ENCODE measurements around the gene NAV2. TPM values are rescaled to one million over a fixed set of nuclear protein-coding genes. Genes with fewer than 3 reads are reported as not detected.

NAV2 gene
- total and polyA plus RNA-seq, 2 donors from 2014 or later = 5.9 to 37.7 TPM

DNA sequence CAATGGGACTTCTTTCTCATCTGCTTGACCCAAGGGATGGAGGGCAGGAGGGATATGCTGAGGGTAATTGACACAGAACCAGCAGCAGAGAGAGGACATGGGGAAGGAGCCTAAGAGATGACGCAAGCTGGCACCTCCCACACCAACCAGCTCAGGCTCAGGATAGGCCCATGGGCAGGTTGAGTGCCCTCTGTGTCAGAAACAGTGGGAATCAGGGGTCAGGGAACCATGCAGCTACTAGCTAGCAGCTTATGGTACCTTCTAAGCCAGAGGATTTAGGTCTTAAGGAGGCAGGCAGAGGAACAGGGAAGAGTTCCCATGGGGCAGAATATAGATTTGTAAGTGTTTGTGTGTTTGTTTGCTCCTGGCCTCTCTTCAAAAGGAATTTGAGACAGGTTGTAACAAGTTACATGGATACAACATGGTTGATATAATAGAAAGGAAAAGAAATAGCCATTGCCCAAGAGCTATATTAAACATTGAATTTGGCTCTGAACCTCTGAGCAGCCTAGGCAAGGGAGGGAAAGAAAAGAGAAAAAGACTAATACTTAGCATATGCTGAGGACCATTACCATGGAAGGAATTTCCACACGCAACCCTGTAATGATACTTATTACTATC, 39.9 kb upstream of the NAV2 start:
- H3K27ac ChIP-seq (ENCODE audit: low read depth in 2 of 2, low read length in 2 of 2) = no peak overlapping the region
- intact Hi-C loops (cut with DNase I) = no loop called here
- no peak for TF ChIP-seq CTCF (IDR thresholded peaks at IDR 0.05; ENCODE audit: borderline replicate concordance, extremely low read depth, insufficient read depth)
- no peak overlapping the region for H3K4me3 ChIP-seq (ENCODE audit: low read length in 3 of 3)
- peaks cover 0 to 3% (median 0%) of the 10 kb centered on the region in 3 donors for H3K4me1 ChIP-seq (ENCODE audit: control insufficient read depth in 2 of 3, insufficient read depth in 2 of 3, low read depth in 1 of 3, low read length in 3 of 3)
- FAIRE-seq (no peak), DNase-seq (no peak)
- H3K9me3 ChIP-seq (ENCODE audit: control insufficient read depth in 2 of 3, insufficient read depth in 1 of 3, low read length in 3 of 3) = no peaks in the 10 kb centered on the region
- H3K27me3 ChIP-seq (ENCODE audit: control insufficient read depth, insufficient read depth, low read length) = no peaks in the 10 kb centered on the region
- no peaks in the 10 kb centered on the region for H3K36me3 ChIP-seq (ENCODE audit: control insufficient read depth in 2 of 3, insufficient read depth in 3 of 3, low read length in 3 of 3)
- no peak overlapping the region for H3K9ac ChIP-seq (ENCODE audit: low read length in 3 of 3)

DNA sequence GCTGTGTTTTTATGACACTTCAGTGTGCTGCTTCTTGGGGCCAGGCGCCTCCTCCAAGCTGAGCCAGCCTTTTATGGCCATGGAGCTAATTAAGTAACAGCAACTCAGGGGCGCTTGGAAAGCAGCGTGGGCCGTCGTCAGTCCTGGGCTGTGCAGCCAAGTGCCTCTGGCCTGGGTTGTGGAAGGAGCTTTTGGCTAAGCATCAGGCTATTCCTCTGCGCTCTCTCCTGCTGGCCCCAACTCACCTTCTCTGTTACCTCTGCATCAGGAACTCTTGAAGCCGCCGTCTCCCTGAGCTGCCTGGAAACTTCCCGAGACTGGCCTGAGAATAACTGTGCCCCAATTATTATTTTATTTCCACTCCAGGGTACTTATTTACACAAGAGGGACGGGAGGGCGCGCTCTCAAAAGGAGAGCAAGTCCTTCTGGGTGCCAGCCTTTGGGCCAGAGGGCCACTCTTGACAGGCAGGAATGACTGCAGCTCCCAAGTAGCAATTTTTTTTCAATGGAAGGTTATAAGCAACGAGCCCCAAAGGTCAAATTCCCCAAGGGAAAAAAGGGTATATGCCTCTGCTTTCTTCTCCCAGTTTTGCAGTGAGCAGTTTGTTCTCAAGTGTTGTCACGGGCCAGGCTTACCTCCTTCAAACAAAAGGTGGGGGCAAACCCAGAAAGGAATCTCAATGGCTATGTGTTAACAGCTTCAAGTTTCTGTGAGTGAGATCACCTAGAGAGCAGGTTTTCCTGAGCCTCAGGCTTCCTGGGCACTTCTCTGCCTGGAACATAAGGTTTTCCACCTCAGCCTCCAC, 38.5 kb upstream of the NAV2 start:
- intact Hi-C loops (cut with DNase I) = no loop called here
- FAIRE-seq = no peak
- DNase-seq = peak; percentile 56 to 91 (median 69)
- Histone ChIP-seq H3K36me3 (ENCODE audit: control insufficient read depth in 2 of 3, insufficient read depth in 3 of 3, low read length in 3 of 3) (no peaks in the 10 kb centered on the region), H3K27ac (ENCODE audit: low read depth in 2 of 2, low read length in 2 of 2) (no peak overlapping the region), H3K9ac (ENCODE audit: low read length in 3 of 3) (no peak overlapping the region), H3K9me3 (ENCODE audit: control insufficient read depth in 2 of 3, insufficient read depth in 1 of 3, low read length in 3 of 3) (no peaks in the 10 kb centered on the region), H3K4me1 (ENCODE audit: control insufficient read depth in 2 of 3, insufficient read depth in 2 of 3, low read depth in 1 of 3, low read length in 3 of 3) (peaks cover 0 to 3% (median 0%) of the 10 kb centered on the region in 3 donors), H3K27me3 (ENCODE audit: control insufficient read depth, insufficient read depth, low read length) (no peaks in the 10 kb centered on the region), H3K4me3 (ENCODE audit: low read length in 3 of 3) (no peak overlapping the region)
- no peak for TF ChIP-seq CTCF (IDR thresholded peaks at IDR 0.05; ENCODE audit: borderline replicate concordance, extremely low read depth, insufficient read depth)

DNA sequence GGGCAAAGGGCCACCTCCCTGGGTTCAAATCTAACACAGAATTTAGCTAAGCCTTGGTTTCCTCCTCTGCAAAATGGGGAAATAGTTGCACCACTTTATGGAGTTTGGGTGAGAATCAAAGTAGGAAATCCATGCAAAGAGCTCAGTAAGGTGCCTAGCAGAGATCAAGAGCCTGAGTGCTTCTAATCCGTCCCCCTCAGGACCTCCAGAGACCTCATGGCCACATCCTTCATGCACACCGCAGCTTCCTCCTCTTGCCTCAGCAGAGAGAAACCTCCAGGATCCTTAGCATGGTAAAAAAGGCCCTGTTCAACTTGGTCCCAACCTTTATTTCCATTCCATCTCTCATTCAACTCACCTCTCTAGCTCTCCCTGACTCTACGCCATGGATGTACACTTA, 37.8 kb upstream of the NAV2 start:
- no peaks in the 10 kb centered on the region for H3K36me3 ChIP-seq (ENCODE audit: control insufficient read depth in 2 of 3, insufficient read depth in 3 of 3, low read length in 3 of 3)
- no peak for FAIRE-seq
- no peak overlapping the region for H3K4me3 ChIP-seq (ENCODE audit: low read length in 3 of 3)
- intact Hi-C loops (cut with DNase I) = no loop called here
- DNase-seq = no peak
- peaks cover 0 to 3% (median 0%) of the 10 kb centered on the region in 3 donors for H3K4me1 ChIP-seq (ENCODE audit: control insufficient read depth in 2 of 3, insufficient read depth in 2 of 3, low read depth in 1 of 3, low read length in 3 of 3)
- no peak overlapping the region for H3K27ac ChIP-seq (ENCODE audit: low read depth in 2 of 2, low read length in 2 of 2)
- no peak overlapping the region for H3K9ac ChIP-seq (ENCODE audit: low read length in 3 of 3)
- H3K9me3 ChIP-seq (ENCODE audit: control insufficient read depth in 2 of 3, insufficient read depth in 1 of 3, low read length in 3 of 3) = no peaks in the 10 kb centered on the region
- no peak for TF ChIP-seq CTCF (IDR thresholded peaks at IDR 0.05; ENCODE audit: borderline replicate concordance, extremely low read depth, insufficient read depth)
- H3K27me3 ChIP-seq (ENCODE audit: control insufficient read depth, insufficient read depth, low read length) = no peaks in the 10 kb centered on the region

All from kidney (tissue), 14 donors.